GM12801 (cell line): ENCODE results near the gene FOXL1.

Experiments
- TF ChIP-seq, protein P1 (sequence below): IDR thresholded peaks from one replicate; pipeline ENCODE4 v1.5.1; 2011; ENCODE audit warnings: control low read depth; ENCODE audit not compliant: insufficient read length; ENCODE audit errors: extremely low read depth

The FOXL1 gene

DNA sequence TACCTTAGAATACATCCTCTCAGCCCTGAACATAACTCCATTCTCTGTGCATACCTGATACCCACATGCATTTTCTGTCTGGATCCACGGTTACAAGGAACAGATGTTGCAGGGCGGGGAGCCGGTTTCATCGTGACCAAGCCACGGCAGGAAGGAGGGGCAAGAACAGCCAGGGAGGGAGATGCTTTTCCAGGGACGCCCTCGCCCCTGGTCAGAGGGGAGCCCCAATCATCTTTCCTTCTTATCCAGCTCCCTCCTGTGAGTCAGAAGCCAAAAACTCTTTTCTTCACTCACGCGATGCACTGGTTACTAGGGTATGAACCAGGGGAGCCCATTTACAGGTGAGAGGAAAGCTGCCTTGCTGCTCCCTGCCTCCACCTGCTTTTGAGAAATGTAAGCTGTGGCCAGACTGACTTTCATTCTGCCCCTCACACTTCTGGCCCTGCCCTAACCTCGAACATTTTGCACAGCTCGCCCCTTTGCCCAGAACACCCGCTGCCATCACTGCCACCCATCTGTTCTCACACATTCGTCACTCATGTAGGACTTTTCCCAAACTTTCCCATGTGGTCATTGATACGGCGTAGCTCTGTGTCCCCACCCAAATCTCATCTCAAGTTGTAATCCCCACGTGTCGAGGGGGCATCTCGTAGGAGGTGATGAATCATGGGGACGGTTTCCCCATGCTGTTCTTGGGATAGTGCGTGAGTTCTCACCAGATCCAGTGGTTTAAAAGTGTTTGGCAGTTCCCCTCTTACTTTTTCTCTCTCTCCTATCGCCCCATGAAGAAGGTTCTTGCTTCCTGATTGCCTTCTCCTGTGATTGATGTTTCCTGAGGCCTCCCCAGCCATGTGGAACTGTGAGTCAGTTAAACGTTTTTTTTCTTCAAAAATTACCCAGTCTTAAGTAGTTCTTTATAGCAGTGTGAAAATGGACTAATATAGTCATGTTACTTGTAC, 20.5 kb downstream of the FOXL1 start:
- TF ChIP-seq, protein P1, sequence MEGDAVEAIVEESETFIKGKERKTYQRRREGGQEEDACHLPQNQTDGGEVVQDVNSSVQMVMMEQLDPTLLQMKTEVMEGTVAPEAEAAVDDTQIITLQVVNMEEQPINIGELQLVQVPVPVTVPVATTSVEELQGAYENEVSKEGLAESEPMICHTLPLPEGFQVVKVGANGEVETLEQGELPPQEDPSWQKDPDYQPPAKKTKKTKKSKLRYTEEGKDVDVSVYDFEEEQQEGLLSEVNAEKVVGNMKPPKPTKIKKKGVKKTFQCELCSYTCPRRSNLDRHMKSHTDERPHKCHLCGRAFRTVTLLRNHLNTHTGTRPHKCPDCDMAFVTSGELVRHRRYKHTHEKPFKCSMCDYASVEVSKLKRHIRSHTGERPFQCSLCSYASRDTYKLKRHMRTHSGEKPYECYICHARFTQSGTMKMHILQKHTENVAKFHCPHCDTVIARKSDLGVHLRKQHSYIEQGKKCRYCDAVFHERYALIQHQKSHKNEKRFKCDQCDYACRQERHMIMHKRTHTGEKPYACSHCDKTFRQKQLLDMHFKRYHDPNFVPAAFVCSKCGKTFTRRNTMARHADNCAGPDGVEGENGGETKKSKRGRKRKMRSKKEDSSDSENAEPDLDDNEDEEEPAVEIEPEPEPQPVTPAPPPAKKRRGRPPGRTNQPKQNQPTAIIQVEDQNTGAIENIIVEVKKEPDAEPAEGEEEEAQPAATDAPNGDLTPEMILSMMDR: no peak

DNA sequence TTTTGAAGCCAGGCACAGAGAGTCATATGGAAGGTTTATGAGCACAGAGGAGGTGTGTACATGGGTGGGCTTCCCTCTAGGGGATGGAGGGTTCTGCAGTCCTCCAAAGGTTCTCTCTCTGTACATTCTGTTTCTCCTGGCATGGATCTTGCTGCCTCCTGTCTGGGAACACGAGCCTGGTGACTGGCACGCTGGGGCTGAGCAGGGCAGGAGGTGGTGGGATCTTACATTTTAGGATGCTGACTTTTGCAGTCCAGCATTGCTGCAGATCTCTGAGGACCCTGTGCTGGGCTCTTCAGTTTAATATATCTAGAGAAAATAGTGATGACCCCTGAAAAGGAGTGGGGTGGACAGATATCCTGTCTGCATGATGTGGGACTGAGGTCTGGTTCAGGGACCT, 23.0 kb downstream of the FOXL1 start:
- TF ChIP-seq, protein P1: no peak

- TF ChIP-seq, protein P1: no peak
Measured at GRCh38 chr16:86602521-86602920, 24.2 kb downstream of the FOXL1 start.

DNA sequence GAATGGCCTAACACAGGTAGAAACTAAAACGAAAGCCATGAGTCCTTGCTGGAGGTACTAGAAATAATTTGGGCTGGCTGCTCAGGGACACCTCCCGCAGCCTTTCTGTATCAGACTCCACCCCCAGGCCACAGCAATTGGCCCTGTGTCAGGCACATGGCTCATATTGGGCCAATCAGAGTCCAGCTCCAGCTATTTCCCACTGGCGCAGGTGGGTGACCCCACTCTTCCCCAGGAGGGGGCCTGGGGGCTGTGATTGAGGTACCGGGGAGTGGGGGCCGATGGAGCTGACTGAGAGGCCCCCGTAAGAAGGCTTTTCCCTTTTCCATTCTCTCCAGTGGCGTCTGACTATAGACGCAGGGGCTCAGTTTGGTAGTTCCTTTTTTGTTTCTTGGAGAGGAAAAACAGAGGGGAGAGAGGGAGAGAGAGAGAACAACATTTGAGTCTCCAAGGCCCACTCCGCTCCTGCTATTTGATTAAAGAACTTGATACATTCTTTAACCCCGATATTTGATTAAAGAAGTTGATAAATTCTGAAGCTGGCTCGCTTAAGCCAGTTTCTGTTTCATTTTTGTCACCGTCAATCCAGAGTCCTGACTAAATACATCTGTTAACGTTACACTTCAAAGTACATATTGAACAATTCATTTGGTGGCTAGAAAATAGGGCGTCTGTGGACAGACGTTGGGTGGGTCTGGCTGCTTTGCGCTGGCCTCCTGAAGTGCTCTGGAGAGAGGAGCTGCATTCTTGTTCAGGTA, 26.3 kb downstream of the FOXL1 start:
- TF ChIP-seq, protein P1: no peak

- TF ChIP-seq, protein P1: no peak
Measured at GRCh38 chr16:86605950-86606349, 27.6 kb downstream of the FOXL1 start.

DNA sequence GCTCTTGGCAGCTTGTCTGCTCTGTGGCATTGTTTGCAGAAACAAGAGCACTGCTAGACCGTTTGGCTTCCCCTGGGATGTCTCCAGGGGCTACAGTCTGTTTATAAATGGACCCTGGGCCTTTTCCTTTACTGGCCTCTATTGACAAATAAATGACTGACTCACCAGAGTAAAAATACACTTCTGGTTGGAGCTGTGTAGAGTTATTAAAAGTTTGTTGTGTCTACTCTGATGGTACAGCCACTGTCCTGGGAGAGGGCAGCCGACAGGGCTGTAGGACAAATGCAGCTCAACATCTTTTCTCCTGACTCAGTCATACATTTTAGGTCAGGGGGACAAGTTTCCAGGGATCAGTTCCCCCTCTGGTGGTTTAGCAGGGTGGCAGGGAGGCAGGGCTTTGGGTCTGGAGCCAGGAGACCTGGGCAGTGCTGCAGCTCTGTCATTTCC, 30.0 kb downstream of the FOXL1 start:
- TF ChIP-seq, protein P1: no peak

GRCh38 chr16:86609115-86609514, 30.8 kb downstream of the FOXL1 start:
- TF ChIP-seq, protein P1: no peak
